Prostate gland (tissue), 2 donors: ENCODE results near the gene DTNB.

Experiments used
- CTCF ChIP-seq, 4 experiments: fragments of 200-600 bp in 2 of 4; fragments of 450-650 bp in 2 of 4; sonication (generic) in 2 of 4; IDR thresholded peaks; 1 replicate in 3 of 4; 2 replicates in 1 of 4; pipeline ENCODE4 v1.5.1; 2016 to 2019; ENCODE audit warnings: antibody characterized with exemption in 4 of 4, mild to moderate bottlenecking in 2 of 4, moderate library complexity in 2 of 4
- POLR2A ChIP-seq: fragments of 450-650 bp; IDR thresholded peaks from one replicate; pipeline ENCODE4 v1.6.1; 2016; ENCODE audit warnings: antibody characterized with exemption, mild to moderate bottlenecking
- POLR2AphosphoS5 ChIP-seq: sonication (generic); formaldehyde crosslinking; IDR thresholded peaks from one replicate; pipeline ENCODE4 v1.6.1; 2017; ENCODE audit warnings: antibody characterized with exemption

DNA sequence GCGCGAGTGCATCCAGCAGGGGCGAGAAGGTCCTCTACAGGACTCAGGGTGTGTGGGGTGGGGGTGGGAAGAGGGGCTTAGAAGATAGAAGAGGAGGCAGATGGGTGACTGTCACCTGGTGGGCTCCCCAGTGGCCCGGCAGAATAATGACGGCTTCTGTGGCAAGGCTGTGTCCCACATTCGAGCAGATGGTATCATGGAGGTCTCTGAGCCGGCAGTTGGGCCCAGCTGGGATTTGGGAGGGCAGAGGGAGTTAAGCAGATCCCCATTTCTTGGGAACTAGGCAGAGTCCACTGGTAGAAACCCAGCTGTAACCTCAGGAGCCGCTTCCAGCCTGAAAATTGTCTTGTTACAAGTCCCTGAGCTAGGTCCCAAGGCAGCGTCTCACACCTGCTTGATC, 28.4 kb upstream of the DTNB start:
- TF ChIP-seq POLR2A, result no peak
- TF ChIP-seq CTCF (IDR thresholded peaks at IDR 0.05), result no peak
- TF ChIP-seq POLR2AphosphoS5, result no peak
